ENCODE results near the gene ERN2. TPM values are rescaled to one million over a fixed set of nuclear protein-coding genes. Genes with fewer than 3 reads are reported as not detected.
A peak's percentile ranks its signal among the peaks of the same experiment; 100 is the strongest.

Gene ERN2
- total and polyA plus RNA-seq, 2 of the 13 experiments (the other 11 are each of a cell fraction or from before 2014, with no cell fraction given), result 2.2 to 3.5 TPM

- TF ChIP-seq HCFC1 (IDR thresholded peaks at IDR 0.05; ENCODE audit: low read depth, low read length) (peak; percentile 37; the same call in 1 of the 2 replicates), ZNF224 (CRISPR knock-in tag; IDR thresholded peaks at IDR 0.05) (peak; percentile 88), MEIS1 (CRISPR knock-in tag; IDR thresholded peaks at IDR 0.05; ENCODE audit: borderline replicate concordance) (peak; percentile 94; the same call in 1 of the 2 replicates), USF2 (IDR thresholded peaks at IDR 0.05; ENCODE audit: low read depth, low read length) (peak; percentile 64), USF2 (CRISPR knock-in tag; IDR thresholded peaks at IDR 0.05; ENCODE audit: borderline replicate concordance) (peak; percentile 57; the same call in 1 of the 2 replicates), MBD4 (IDR thresholded peaks at IDR 0.05; ENCODE audit: borderline replicate concordance, low read length) (no peak), ASH2L (IDR thresholded peaks at IDR 0.05; ENCODE audit: insufficient read length, low read depth, low read length) (peak; percentile 90), ZSCAN12 (CRISPR knock-in tag; IDR thresholded peaks at IDR 0.05) (peak; percentile 40; the same call in 1 of the 2 replicates), ZBTB14 (CRISPR knock-in tag; IDR thresholded peaks at IDR 0.05) (peak; percentile 45; the same call in 1 of the 2 replicates), ZC3H13 (CRISPR knock-in tag; IDR thresholded peaks at IDR 0.05) (peak; percentile 100), SMAD9 (CRISPR knock-in tag; IDR thresholded peaks at IDR 0.05) (peak; percentile 82; the same call in 1 of the 2 replicates), ZBTB44 (CRISPR knock-in tag; IDR thresholded peaks at IDR 0.05) (peak; percentile 76; the same call in 1 of the 2 replicates), KLF9 (CRISPR knock-in tag; IDR thresholded peaks at IDR 0.05; ENCODE audit: low read depth) (peak; percentile 91; the same call in 1 of the 2 replicates), RNF2 (conservative IDR thresholded peaks at IDR 0.05; ENCODE audit: low read depth) (0 out of 2 replicates have a peak, but pooled peaks have one; percentile 24), SATB2 (CRISPR knock-in tag; IDR thresholded peaks at IDR 0.05) (no peak; the same call in 1 of the 2 replicates), ZNF274 (CRISPR knock-in tag; IDR thresholded peaks at IDR 0.05) (peak; percentile 82; the same call in 1 of the 2 replicates), MXD1 (CRISPR knock-in tag; IDR thresholded peaks at IDR 0.05) (peak; percentile 98; the same call in 1 of the 2 replicates), ZNF550 (CRISPR knock-in tag; IDR thresholded peaks at IDR 0.05; ENCODE audit: borderline replicate concordance) (no peak), GATA4 (IDR thresholded peaks at IDR 0.05; ENCODE audit: borderline replicate concordance, low read depth) (peak; percentile 77; the same call in 1 of the 2 replicates), CBX5 (CRISPR knock-in tag; IDR thresholded peaks at IDR 0.05; ENCODE audit: borderline replicate concordance) (peak; percentile 85; the same call in 1 of the 2 replicates), ZNF317 (CRISPR knock-in tag; IDR thresholded peaks at IDR 0.05) (0 out of 2 replicates have a peak, but pooled peaks have one; percentile 80), ZNF737 (CRISPR knock-in tag; IDR thresholded peaks at IDR 0.05; ENCODE audit: borderline replicate concordance) (0 out of 2 replicates have a peak, but pooled peaks have one; percentile 75), KAT2B (IDR thresholded peaks at IDR 0.05; ENCODE audit: borderline replicate concordance, low read depth, low read length) (no peak)
Measured at GRCh38 chr16:23678430-23679273, 34.4 kb downstream of the ERN2 start, which contains the start of gene PLK1 (continued).

Data from HepG2 (cell line).